ENCODE results near the gene ZNF653. TPM values are rescaled to one million over a fixed set of nuclear protein-coding genes. Genes with fewer than 3 reads are reported as not detected.
"Not testable (repeated sequence)": the region's sequence is repeated elsewhere in the genome, so short reads cannot be mapped to it uniquely, and the experiment has no call there.

The ZNF653 gene
- total RNA-seq, 1 experiment from 2014 or later: 10.3 TPM

GRCh38 chr19:11433526-11433925, 72.1 kb downstream of the ZNF653 start:
- ATAC-seq; POLR2A ChIA-PET; DNase-seq (ENCODE audit: low spot score); H3K27ac Mint-ChIP-seq; H3K4me3 Mint-ChIP-seq; H3K27me3 Mint-ChIP-seq (ENCODE audit: low read depth); H3K9me3 Mint-ChIP-seq: not testable (repeated sequence)
- TF ChIP-seq ZNF121 (CRISPR knock-in tag; IDR thresholded peaks at IDR 0.05): peak; percentile 68; the same call in 1 of the 2 replicates
- Mint-ChIP-seq H3K4me1 (peaks cover 11% of the 10 kb centered on the region), H3K36me3 (peaks cover 28% of the 10 kb centered on the region)
- CTCF ChIA-PET: interaction anchor here (2.1 to 4.9 kb wide), 2 partner anchors 13 to 52 kb away, joined by 57 to 111 read pairs; partner anchors contain the start of gene RGL3

Small RNAs within 50 kb of the gene (microRNA-seq; reads per million reads assigned to microRNA genes)
- gene MIR7974 (ENCODE audit: borderline number of aligned reads): 1.0 reads per million

Other genes with a start within 250 kb of the ZNF653 start
- 88.8 to 100 TPM (median 90.7 TPM) in 3 replicates for gene DOCK6, start 243.3 kb downstream of the ZNF653 start, total RNA-seq (2021)
- gene TSPAN16, start 209.7 kb downstream of the ZNF653 start, total RNA-seq (2021): 0.30 TPM in 1 of 3 replicates, not detected in the others
- gene RAB3D, start 166.2 kb downstream of the ZNF653 start, total RNA-seq (2021): 18.9 to 27.8 TPM (median 27.0 TPM) in 3 replicates
- 69.9 to 78.3 TPM (median 76.0 TPM) in 3 replicates for gene TMEM205, start 159.6 kb downstream of the ZNF653 start, total RNA-seq (2021)
- 5.5 to 8.5 TPM (median 6.8 TPM) in 3 replicates for gene CCDC159, start 159.3 kb downstream of the ZNF653 start, total RNA-seq (2021)
- 7.5 to 9.6 TPM (median 8.4 TPM) in 3 replicates for gene PLPPR2, start 150.4 kb downstream of the ZNF653 start, total RNA-seq (2021)
- 2.4 to 3.9 TPM (median 3.0 TPM) in 3 replicates for gene SWSAP1, start 131.2 kb downstream of the ZNF653 start, total RNA-seq (2021)
- 16.8 to 20.9 TPM (median 20.4 TPM) in 3 replicates for gene EPOR, start 121.5 kb downstream of the ZNF653 start, total RNA-seq (2021)
- 69.0 to 88.3 TPM (median 86.0 TPM) in 3 replicates for gene RGL3, start 86.5 kb downstream of the ZNF653 start, total RNA-seq (2021)
- 4.1 to 5.8 TPM (median 4.8 TPM) in 3 replicates for gene ODAD3, start 70.7 kb downstream of the ZNF653 start, total RNA-seq (2021)
- 396 to 405 TPM (median 402 TPM) in 3 replicates for gene PRKCSH, start 70.2 kb downstream of the ZNF653 start, total RNA-seq (2021)
- gene ELAVL3, start 24.8 kb downstream of the ZNF653 start, total RNA-seq (2021): 1.4 to 3.0 TPM (median 1.6 TPM) in 3 replicates
- gene ECSIT, start 23.3 kb upstream of the ZNF653 start, total RNA-seq (2021): 56.4 to 64.1 TPM (median 61.7 TPM) in 3 replicates
- 16.0 to 18.0 TPM (median 17.4 TPM) in 3 replicates for gene CNN1, start 33.0 kb upstream of the ZNF653 start, total RNA-seq (2021)
- 70.9 to 86.0 TPM (median 73.4 TPM) in 3 replicates for gene ELOF1, start 53.4 kb upstream of the ZNF653 start, total RNA-seq (2021)
- 8.6 to 14.3 TPM (median 11.8 TPM) in 3 replicates for gene ACP5, start 71.8 kb upstream of the ZNF653 start, total RNA-seq (2021)
- 12.6 to 13.2 TPM (median 12.7 TPM) in 3 replicates for gene ZNF627, start 91.6 kb upstream of the ZNF653 start, total RNA-seq (2021)
- 4.4 to 5.4 TPM (median 4.6 TPM) in 3 replicates for gene ZNF823, start 233.1 kb upstream of the ZNF653 start, total RNA-seq (2021)